GM21367 (cell line): ENCODE data around the gene PCDH9.

ENCODE experiments used
- ATAC-seq: cut with Tn5 transposase; IDR thresholded peaks from one replicate; pipeline ENCODE4 v1.9.1; 2021; ENCODE audit not compliant: unreplicated experiment

PCDH9 gene

DNA sequence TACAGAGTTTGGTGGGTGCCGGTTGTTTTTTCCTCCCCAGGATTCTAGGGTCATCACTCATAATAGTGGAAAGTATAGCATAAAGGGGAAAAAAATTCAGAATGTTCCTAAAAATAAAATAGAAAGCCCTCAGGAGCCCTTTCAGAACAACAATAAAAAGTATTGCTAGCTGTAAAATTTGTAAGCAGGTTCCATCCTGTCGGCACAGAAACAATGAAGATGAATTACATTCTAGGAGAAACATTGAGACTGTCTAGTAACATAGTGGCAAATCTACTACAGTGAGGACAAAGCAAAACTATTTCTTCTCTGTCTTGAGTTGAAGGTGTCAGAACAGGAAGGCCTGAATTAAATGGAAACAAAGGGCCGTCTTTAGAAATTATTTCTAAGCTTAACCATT lies 870.7 kb downstream of the PCDH9 start:
- ATAC-seq = no peak

DNA sequence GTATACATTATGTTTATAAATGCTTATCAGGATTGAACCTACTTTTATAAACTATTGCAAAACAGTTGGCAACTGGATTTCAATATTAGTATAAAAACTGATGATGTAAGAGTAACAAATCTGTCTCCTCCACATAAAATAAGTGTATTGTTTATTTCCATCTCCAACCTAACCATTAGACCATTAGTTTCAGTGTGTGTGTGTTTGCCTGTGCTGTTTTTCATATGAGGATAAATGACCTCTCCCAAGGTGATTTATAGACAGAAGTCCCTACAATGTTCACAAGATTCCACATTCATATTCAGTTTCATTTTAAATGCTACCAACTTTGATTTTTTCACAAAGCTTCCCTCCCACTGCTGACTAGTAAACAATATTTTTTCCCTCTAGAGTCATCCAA lies 871.6 kb downstream of the PCDH9 start:
- ATAC-seq = no peak

DNA sequence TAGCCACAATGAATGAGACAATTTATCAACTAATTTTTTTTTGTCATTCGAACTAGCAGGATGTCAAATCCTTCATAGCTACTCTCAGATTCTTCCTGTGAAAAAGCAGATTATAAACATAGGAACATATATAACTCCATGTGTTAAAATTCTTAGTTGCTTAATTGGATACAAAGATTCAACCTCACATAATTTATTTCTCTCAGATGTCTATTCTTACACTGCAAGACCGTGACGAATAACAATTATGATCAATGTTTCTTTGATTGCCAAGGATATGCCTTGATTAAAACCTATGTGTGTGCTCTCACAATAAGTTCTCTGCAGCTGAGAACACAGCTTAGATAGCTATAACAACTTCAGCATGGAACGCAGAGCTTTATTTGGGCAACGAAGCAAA lies 872.7 kb downstream of the PCDH9 start:
- no peak for ATAC-seq

DNA sequence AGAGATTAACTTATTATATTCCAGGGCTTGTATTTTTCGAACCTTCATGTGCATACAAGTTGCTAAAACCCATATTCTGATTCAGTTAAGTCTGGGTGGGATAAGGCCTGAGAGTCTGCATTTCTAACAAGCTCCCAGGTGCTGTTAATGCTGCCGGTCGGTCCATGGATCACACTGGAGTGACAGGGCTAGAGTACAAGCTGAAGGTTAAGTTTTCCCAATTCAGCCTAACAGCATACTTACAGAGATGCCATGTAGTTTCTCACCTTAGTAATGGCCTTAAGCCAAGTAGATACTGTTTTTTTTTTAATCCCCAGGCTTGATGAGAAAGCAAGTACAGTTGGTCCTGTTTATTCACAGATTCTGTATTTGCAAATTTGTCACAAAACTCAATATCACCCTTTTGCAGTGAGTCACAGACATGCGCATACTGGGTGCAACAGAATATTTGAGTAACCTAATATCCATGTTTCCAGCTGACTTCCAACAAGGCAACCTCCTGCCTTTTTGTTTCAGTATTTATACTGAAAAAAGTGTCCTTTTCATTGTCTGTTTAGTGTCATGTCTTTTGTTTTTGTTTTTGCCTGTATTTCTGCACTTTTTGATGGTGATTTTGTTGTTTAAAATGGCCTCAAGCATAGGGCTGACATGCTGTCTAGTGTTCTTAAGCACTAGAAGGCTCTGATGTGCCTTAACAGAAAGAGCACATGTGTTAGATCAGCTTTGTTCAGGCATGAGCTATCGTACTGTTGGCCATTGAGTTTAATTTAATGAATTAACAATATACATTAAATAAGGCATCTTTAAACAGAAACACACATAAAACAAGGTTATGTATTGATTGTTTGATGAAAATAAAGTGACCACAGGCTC lies 875.0 kb downstream of the PCDH9 start:
- ATAC-seq = no peak

DNA sequence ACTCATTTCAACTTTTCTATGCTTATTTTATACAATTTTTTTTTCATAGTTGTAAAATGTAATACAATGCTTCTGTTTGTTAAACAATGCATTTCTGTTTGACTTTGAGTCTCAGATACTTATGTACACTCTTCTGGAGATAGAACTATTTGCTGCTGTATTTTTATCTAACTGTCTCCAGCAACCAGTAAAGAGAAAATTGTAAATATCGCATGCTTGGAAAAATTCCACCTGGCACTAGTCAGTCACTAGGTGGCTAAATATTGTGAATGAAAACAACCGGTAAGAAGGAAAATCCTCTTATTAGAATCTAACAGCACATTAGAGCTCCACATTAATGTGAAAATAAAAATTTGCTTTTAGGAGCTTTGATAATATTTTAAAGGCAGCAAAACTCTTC lies 876.5 kb downstream of the PCDH9 start:
- no peak for ATAC-seq

DNA sequence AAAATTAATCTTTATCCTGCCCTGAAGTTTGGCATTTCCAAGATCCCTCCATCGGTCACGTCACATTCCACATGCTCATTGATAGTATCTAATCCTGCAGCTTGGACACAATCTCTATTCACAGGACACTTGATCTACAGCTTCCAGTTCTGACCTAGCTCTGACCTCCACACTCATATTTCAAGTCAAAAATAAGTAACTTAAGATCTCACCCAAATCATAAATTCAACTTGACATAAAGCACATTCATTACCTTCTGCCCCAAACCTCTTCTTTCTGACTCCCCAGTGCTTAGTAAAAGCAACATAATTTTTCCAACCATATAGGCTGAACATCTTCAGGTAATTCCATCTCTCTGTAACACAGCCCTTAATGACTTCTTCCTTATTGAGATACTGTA lies 880.2 kb downstream of the PCDH9 start:
- ATAC-seq = no peak

DNA sequence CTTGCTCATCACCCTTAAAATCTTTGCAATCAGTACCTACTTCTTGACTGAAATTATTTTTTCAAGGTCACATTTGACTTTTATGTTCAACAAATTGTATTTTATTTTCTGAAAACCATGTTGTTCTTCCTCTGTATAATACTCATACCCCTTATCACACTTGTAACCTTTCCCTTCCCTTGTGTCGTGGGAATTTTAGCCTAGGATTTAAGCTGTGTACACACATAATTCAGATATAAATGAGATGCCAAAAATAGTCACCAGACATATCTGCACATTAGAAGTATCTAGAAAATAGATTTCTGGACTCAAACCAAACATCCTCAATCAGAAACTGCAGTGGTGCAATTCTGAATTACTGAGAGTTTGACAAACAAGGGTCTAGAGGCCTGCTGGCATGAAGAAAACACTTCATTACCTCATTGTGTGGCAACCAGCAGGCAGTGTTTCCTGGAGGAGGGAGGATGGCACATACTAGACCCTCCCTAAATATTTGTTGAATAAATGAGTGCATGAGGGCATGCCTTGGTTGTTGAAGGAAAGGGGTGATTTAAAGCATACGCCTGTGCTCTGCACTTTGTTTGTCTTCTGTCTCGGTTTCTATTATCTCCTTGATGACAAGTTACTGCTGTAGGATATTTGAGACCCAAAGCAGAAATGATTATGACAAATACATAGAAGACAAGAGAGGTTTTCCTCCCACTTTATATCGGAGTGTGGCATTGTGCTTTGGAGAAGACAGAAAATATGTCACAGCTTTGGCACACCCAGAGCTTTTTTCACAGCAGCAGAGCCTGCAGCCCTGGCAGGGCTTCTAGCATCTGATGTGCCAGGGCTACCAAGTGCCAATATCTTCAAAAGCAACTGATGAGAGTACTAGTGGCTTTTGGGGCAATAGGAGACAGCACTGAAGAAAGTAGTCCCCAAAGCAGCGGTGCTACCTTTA lies 881.1 kb downstream of the PCDH9 start:
- no peak for ATAC-seq

DNA sequence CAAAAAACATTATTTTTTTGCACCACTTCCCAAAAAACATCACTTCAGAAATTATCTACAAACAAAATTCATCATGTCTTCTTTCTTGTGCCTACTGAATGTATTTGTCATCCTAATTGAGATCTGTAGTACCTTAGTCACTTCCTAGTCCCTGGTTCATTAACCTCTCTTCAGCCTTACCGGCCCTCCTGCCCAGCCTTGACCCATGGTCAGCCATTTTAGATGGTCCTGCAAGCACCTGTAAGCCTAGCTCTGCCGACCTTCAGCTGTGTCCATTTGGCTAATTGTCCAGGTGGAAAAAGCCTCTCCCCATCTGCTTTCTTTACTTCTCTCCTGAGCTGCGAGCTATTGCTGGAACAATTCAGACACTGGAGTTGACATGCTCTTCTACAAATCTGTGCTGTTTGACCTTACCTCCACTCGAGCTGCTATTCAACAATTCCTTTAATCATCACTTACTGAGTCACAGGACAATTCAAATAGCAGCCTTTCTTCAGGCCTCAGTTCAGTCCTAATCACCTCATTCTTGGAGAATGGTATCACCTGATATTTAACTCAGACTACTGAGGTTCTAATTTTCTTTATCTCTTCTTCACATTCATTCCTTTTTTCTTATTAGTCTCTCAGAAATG lies 882.5 kb downstream of the PCDH9 start:
- ATAC-seq = no peak

DNA sequence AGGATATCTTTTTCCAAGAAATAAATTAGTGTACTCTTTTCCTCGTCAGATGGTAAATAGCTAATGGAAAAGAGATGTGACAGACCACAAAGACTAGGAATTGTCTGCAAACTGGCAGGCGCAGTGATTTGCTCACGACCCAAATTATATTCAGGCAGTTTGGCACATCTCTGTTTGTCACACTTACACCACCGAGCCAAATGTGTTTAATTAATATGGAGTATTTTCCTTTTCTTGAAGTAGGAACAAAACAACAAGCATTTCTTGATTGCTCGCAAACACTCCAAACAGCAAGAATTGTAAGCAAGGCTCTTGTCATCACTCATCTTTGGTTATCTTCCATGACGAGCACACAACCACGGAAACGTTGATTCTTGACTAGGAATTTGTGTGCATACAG lies 884.2 kb downstream of the PCDH9 start:
- no peak for ATAC-seq

DNA sequence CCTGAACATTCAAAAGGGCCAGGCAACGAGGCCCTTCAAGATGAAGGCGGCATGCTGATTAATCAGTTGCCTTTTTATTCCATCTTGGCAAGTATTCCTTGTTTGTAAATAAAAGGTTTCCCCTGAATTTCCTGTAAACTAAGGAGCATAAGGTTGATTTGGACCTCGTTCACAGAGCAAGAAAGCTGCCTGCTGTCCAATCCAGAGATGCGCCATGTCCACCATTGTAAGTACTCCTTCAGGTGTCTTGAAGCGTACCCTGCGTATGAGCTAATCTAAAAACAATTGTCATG lies 884.7 kb downstream of the PCDH9 start:
- no peak for ATAC-seq

DNA sequence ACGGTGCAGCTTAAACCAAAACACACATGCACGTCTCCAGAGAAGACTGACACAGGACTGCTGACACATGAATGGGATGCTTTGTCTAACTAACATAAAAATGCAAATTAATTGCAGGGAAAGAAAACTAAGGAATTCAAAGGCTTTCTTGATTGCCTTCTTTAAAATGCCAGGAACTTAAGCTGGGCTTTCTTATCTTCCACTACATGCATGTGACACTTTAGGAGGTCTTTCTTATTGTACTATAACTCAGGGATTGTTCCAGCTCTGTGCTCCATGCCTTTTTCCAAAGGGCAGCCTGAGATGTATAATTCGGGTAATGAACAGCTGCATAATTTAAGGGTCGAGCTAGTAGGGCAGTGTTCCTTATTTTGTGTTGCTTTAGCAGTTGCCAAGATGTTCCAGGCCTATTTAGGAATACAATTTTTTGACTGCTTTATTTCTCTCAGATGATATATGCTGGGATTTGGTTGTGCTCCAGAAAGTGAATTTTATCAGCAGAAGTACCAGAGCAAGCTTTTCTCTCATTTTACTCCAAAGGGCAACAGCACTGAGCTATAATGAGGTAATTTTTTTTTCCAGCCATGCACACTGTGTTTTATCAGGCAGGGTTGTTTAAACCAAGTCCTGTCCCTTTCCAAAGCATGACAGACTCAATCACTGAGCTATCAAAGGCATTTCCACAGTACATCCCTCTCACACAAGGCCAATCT lies 885.2 kb downstream of the PCDH9 start:
- no peak for ATAC-seq

DNA sequence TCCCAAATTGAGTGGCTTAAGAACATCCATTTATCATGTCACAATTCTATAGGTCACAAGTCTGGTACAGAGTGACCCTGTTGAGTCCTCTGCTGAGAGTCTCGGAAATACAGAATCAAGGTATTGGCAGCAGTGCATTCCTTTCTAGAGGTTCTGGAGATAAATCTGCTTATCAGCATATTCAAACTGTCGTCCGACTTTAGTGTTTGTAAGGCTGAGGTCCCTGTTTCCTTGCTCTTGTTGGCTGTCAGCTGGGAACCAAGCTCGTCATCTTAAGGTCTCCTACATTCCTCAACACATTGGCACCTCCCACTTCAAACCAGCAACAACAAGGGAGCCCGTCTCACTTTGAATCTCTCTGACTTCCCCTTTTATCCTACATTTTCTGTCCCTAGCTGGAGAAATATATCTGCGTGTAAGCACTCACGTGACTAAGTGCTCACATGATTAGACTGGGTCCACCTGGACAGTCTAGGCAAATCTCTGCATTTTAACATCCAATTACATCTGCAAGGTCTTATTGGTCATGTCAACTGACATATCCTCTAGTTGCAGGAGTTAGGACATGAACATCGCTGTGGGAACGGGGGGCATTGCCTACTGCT lies 886.8 kb downstream of the PCDH9 start:
- ATAC-seq = no peak

DNA sequence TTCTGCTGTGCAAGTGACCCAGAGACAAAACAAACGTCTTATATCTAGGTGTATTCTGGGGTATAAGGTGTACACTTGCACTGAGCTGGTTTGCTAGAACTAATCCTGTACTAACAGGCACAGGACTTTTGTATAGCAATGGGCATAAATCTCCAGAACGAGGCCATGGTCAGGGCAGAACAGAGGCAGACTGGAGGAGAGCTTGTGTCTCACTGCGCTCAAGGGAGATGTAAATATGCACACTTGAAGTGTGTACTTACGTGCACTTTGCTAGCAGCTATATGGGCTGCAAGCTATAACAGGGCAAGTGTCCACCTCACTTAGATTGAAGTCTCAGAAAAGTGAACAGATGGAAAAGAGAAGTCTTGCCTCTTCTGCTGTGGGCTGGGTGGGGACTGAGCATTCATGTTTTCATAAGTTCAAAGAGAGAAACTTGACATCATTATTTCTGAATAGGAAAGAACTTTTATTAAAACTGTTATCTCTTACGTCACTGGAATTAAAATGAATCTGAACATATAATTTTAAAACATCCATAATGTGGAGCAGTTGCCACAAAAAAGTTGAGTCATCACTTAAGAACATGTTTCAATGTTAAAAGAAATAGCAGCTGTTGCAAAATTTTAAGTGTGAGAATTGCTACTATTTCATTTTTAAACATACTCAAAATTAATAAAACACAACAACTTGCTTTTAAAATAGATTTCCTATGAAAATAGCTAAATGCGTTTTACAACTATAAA lies 888.3 kb downstream of the PCDH9 start:
- ATAC-seq = no peak

DNA sequence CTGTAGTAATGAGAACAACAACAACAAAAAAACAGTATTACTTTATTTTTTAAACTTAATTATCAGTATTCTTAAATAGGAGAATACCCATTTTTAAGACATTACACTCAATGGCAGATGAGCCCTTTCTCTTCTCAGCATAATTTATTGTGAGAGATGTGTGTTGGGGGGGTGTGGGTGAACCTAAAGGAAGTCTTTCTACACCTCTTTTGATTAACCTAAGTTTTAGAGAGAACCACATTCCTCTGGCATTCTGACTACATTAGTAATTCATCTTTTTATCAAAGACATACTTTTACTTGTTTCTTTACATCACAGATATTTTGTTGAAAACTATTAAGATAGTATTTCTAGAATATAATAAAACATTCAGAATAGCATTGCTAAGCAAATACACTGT lies 890.9 kb downstream of the PCDH9 start:
- no peak for ATAC-seq

DNA sequence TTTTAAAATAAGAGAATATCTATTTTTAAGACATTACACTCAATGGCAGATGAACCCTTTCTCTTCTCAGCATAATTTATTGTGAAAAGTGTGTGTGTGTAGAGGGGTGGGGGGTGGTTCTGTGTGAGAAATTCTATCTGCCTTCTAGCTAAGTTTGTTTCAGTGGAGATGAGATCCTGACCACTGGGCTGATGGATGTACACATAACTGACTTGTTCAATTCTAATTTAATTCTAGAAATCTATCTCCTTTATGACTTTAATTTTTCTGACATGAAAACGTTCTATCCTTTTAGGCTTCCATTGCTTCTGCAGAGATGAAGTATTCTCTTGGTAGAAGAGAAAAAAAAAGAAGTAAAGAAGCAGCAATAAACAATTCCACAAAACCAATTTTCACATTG lies 891.6 kb downstream of the PCDH9 start:
- no peak for ATAC-seq

DNA sequence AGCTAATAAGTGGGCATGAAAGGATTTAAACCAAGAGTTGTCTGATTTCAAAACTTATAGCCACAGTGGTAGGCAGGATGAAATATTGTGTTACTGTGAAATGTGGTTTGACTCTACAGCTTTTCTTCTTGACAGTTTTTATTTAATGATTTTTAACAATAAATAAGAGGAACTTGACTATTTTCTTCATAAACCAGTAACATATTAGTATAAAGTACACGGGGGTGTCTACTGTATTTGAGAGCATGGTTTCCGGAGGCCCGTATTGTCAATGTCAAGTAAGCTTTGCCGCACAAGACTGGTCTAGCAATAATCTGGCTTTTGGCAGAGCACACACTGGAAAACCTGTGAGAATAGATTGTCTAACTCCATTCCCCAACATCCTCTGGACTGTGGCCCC lies 894.5 kb downstream of the PCDH9 start:
- ATAC-seq = no peak

DNA sequence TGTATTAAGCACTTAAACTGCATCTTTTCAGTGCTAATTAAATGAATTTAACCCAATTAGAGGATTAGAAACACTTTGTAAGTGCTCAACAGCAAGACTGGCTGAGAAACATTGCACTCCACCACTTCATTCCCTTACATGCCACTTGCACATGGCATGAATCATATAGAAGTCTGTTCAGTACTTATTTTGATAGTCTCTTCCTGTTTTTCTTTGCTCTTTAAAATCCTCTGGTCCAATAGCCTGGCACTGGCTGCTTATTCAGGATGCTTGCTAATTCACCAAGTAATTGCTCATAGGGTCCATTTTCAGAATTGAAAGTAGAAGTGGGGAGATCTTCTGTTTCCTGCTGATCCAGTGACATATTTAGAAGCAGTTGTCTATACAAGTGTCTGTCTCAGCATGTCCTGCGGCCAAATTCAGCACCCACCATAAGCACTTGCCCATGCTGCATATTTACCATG lies 900.1 kb downstream of the PCDH9 start:
- ATAC-seq = no peak

DNA sequence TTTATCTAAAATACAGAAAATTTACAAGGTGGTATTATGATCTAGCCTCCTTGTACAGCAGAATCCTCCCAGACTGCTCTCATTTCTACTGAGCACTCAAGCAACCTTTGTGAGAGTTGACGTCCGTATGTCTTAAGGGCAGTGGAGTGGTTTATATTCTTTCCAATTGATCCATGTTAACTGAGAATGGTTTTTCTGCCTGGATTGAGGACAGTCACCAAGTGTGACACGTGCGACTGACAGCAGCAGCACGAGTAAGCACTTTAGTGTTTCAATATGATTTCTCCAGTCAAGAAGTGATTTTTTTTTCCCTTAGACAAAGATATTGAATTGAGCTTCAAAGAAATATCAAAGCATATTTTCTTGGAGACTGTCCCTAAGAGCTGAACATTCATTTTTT lies 901.7 kb downstream of the PCDH9 start:
- no peak for ATAC-seq

DNA sequence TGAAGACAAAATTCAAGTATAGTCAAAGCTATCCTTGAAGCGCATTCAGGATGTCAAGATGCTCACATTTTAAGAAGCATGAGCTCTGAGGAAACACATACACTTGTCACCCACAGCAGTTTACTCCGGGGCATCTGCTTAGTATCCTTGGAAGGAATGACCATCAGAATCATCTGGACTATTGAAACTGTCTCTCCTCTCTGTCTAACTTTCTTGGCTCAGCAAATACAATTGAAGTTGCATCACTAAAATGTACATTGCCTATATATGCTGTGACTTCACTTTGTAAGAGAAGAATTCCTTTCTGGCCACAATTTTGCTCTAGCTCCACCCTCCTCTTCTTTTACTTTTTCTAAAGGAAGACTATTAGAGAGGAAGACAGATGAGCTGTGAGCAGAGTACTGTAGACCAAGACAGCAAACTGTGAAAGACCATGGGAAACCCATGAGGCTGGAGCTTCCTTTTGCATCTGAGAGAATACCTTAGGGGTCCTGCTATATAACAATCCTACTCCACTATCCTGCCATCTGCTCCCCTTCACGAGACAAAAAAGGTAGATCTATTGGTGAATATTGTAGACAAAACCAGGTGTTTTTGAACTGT lies 906.3 kb downstream of the PCDH9 start:
- no peak for ATAC-seq

DNA sequence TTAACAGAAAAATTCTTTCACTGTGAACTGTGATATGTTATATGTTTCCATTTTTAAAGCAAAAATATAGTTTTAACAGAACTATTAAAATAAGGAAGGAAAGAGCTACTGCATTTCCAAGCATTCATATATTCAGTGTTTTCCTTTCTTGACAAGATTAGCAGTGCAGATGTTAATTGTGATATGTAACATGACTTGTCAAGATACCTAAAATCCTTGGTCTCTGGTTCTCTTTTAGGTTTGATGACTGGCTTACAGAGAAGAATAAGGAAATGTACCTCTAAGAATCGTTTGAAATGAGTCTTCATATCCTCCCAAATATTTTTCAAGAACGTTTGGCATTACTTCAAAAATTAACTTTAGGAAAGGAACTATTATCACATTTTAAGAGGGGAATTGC lies 907.2 kb downstream of the PCDH9 start:
- ATAC-seq = no peak
